Posterior vena cava (tissue), 2 donors: ENCODE measurements around the gene AMER3. TPM values are rescaled to one million over a fixed set of nuclear protein-coding genes. Genes with fewer than 3 reads are reported as not detected.
"Not testable (repeated sequence)": the region's sequence is repeated elsewhere in the genome, so short reads cannot be mapped to it uniquely, and the experiment has no call there.

Experiments used
- DNase-seq: peaks from one replicate; pipeline ENCODE4 v3.0.0-alpha.2; 2020; ENCODE audit warnings: low spot score
- intact Hi-C, 2 donors: fragments of 100-400 bp; cut with DNase I; formaldehyde crosslinking; loops; one replicate each; pipeline versions ENCODE4 v1.14.1 to v1.14.2; 2022 to 2023
- long read RNA-seq, 2 donors: library from polyadenylated mRNA; unstranded; transcript quantifications; one replicate each; pipeline ENCODE4 v2.0.0, GENCODE V29; 2020 to 2021
- total RNA-seq, 2 donors: library from RNA; stranded (reverse); fragmentation: NEBNext Ultra II Directional; extraction: Animal tissue kit (Norgen Biotek cat#: 25700); gene quantifications; one replicate each; pipeline ENCODE4 v1.2.1, GENCODE V29; 2021
- donor health status: DM: yes; HTN: yes; CAD: no.
- donor health status: DM: yes; HTN: yes; CAD: no.

AMER3 gene
- not detected for total RNA-seq
- long read RNA-seq, donor 1, result 0 reads
- long read RNA-seq, donor 2, result 0 reads

GRCh38 chr2:130755256-130756052, at the start of gene AMER3:
Gene AMER3 (plus strand): TSS chr2:130755540. CDS start chr2:130762073, 6,533 bp downstream.
- intact Hi-C loops, result no loop called here
- no peak for DNase-seq

- DNase-seq, intact Hi-C loops: not testable (repeated sequence)
These were observed 40.5 kb upstream of the AMER3 start for GRCh38 chr2:130714795-130715194.

- intact Hi-C loops, result no loop called here
- DNase-seq, result peak; percentile 61
These were observed 35.3 kb upstream of the AMER3 start for GRCh38 chr2:130720036-130720435.

- DNase-seq, result peak; percentile 65
- intact Hi-C loops, result no loop called here
These were observed 34.8 kb upstream of the AMER3 start for GRCh38 chr2:130720528-130720927.

- no peak for DNase-seq
- intact Hi-C loops, result no loop called here
These were observed 30.9 kb upstream of the AMER3 start for GRCh38 chr2:130724455-130724854.

- DNase-seq, result peak; percentile 72
- intact Hi-C loops, result no loop called here
These were observed 28.6 kb upstream of the AMER3 start for GRCh38 chr2:130726614-130727180.

GRCh38 chr2:130727286-130727924, 27.9 kb upstream of the AMER3 start:
- intact Hi-C loops, result no loop called here
- DNase-seq, result peak; percentile 95

GRCh38 chr2:130728007-130728454, 27.3 kb upstream of the AMER3 start:
- intact Hi-C loops, result no loop called here
- no peak for DNase-seq

GRCh38 chr2:130728549-130729316, 26.6 kb upstream of the AMER3 start, which contains the start of gene GPR148:
Gene GPR148 (plus strand): TSS chr2:130729070. CDS start chr2:130729152, 82 bp downstream.
- intact Hi-C loops, result no loop called here
- peak; percentile 56 for DNase-seq

GRCh38 chr2:130729322-130730299, 25.7 kb upstream of the AMER3 start:
- intact Hi-C loops, result no loop called here
- DNase-seq, result no peak

GRCh38 chr2:130732257-130732656, 23.1 kb upstream of the AMER3 start:
- intact Hi-C loops, DNase-seq: not testable (repeated sequence)

GRCh38 chr2:130735200-130735599, 20.1 kb upstream of the AMER3 start:
- no peak for DNase-seq
- intact Hi-C loops, result no loop called here

GRCh38 chr2:130736487-130736886, 18.9 kb upstream of the AMER3 start:
- intact Hi-C loops, result no loop called here
- DNase-seq, result peak; percentile 35

GRCh38 chr2:130737592-130737991, 17.7 kb upstream of the AMER3 start:
- peak; percentile 57 for DNase-seq
- intact Hi-C loops, result no loop called here

- DNase-seq, result peak; percentile 58
- intact Hi-C loops, result no loop called here
These were observed 14.7 kb upstream of the AMER3 start for GRCh38 chr2:130740671-130741070.

GRCh38 chr2:130743278-130743677, 12.1 kb upstream of the AMER3 start:
- DNase-seq, result peak; percentile 48
- intact Hi-C loops, result no loop called here

- DNase-seq, result peak; percentile 73
- intact Hi-C loops, result no loop called here
These were observed 10.8 kb upstream of the AMER3 start for GRCh38 chr2:130744287-130745117.
